Peyer's patch (tissue), 4 donors: ENCODE results near the gene ERI2.
"Not testable (repeated sequence)": the region's sequence is repeated elsewhere in the genome, so short reads cannot be mapped to it uniquely, and the experiment has no call there.

ENCODE experiments used
- POLR2A ChIP-seq, 2 donors: fragments of 450-650 bp; IDR thresholded peaks; one replicate each; pipeline ENCODE4 v1.5.1; 2017; ENCODE audit warnings: antibody characterized with exemption in 2 of 2, mild to moderate bottlenecking in 2 of 2, moderate library complexity in 2 of 2
- TF ChIP-seq, protein P1 (sequence below), 6 experiments: fragments of 450-650 bp in 4 of 6; fragments of 200-600 bp in 2 of 6; sonication (generic) in 1 of 6; IDR thresholded peaks; one replicate each; pipeline ENCODE4 v1.5.1; 2017 to 2019; ENCODE audit warnings: antibody characterized with exemption in 6 of 6, mild to moderate bottlenecking in 3 of 6, moderate library complexity in 1 of 6

DNA sequence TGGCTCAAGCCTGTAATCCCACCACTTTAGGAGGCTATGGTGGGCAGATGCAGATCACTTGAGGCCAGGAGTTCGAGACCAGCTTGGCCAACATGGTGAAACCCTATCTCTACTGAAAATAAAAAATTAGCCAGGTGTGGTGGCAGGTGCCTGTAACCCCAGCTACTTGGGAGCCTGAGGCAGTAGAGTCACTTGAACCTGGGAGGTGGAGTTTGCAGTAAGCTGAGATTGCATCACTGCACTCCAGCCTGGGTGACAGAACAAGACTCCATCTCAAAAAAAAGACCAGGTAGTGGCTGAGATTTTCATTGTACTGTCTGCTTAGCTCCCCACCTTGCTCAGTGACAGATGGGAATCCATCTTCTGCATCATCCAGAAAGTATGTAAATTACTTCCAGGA, 41.8 kb downstream of the ERI2 start:
- TF ChIP-seq, protein P1, sequence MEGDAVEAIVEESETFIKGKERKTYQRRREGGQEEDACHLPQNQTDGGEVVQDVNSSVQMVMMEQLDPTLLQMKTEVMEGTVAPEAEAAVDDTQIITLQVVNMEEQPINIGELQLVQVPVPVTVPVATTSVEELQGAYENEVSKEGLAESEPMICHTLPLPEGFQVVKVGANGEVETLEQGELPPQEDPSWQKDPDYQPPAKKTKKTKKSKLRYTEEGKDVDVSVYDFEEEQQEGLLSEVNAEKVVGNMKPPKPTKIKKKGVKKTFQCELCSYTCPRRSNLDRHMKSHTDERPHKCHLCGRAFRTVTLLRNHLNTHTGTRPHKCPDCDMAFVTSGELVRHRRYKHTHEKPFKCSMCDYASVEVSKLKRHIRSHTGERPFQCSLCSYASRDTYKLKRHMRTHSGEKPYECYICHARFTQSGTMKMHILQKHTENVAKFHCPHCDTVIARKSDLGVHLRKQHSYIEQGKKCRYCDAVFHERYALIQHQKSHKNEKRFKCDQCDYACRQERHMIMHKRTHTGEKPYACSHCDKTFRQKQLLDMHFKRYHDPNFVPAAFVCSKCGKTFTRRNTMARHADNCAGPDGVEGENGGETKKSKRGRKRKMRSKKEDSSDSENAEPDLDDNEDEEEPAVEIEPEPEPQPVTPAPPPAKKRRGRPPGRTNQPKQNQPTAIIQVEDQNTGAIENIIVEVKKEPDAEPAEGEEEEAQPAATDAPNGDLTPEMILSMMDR (IDR thresholded peaks at IDR 0.05): not testable (repeated sequence)
- TF ChIP-seq POLR2A (IDR thresholded peaks at IDR 0.05): not testable (repeated sequence)
